NCI-H2171 (cell line): ENCODE data around the gene POLR3B.
"Not testable (repeated sequence)": the region's sequence is repeated elsewhere in the genome, so short reads cannot be mapped to it uniquely, and the experiment has no call there.

ENCODE experiments used
- DNase-seq: peaks from one replicate; lab custom pipeline; 2025; lab: John Stamatoyannopoulos, UW

The POLR3B gene

DNA sequence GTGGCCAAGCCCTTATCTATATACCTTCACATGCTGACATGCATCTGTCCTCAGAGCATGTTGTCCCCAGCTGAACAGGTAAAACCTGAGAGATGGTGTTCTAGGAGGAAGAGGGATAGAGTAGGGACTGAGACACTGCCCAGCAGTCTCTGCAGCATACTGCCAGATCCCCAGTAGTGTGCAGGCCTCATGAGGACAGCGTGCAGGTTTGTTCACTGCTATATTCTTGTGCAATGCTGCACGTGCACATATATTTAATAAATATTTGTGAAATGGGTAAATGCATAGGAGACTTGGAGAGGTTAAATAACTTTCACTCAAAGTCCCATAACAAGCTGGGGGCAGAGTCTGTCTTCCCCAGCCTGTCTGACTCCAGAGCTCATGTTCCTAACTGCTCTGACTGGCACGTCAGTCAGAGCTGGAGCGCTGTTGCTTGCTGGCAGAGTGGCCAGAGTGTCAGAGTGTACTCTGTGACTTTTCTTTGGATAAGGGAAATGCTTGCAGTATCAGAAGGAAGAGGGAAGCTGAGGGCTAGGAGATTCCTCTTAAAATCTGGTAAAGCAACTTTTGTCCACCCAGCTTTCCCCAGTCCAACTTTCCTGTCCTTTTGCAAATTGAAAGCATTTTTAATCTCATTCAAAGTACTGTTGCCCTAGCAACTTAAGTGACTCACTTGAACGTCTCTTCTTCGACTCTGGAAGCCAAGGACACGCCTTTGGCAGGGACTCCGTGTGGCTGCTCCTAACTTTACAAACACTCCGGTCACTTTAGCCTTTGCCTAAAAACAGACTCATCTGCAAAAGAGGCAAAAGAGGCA lies 14.9 kb upstream of the POLR3B start:
- DNase-seq = no peak

DNA sequence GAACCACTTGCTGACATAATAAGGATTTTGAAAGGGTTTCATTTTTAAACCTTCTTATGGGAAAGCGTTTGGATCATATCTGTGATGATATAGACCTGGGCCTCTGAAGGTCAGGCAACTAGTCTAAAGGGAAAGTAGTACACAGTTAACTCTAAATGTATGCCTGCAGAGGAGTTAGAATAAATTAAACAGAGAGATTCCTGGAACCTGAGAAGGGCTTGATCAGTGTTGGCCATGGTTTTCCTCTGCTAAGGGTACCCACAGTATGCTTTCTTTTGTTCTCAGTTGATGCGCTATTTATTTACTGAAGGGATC lies 14.4 kb upstream of the POLR3B start:
- no peak for DNase-seq

DNA sequence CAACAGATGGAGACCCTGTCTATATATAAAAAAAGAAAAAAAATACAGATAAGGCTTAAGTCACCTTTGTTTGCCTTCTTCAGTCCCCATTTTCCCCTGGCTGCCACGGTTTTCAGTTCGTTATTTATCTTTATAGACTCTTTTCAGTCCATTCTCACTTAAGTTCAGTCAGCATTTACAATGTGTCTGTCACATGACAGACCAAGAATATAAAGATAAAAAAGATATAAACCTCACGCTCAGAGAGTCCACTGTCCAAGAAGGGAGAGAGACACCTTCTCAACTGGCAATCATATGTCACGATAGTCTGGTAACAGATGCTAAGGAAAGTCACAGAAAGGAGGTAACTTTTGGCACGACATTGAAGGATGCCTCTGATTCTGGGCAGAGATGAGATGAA lies 13.4 kb upstream of the POLR3B start:
- DNase-seq = no peak

DNA sequence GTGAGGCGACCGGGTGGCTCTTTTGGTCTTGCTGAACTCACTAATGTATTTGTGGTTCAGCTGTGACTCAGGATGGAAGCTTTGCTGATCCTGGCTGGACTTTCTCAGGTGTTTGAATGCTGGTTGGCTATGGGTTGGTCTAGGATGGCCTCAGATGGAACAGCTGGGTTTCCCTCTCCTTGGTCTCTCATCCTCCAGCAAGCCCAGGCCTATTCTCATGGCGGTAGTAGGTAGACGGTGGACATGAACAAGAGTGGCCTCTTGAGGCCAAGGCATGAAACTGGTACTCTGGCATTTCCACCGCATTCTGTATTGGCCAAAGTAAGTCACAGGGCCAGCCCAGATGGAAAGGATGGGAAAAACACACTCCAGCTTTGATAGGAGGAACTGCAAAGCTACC lies 11.8 kb upstream of the POLR3B start:
- DNase-seq = no peak

DNA sequence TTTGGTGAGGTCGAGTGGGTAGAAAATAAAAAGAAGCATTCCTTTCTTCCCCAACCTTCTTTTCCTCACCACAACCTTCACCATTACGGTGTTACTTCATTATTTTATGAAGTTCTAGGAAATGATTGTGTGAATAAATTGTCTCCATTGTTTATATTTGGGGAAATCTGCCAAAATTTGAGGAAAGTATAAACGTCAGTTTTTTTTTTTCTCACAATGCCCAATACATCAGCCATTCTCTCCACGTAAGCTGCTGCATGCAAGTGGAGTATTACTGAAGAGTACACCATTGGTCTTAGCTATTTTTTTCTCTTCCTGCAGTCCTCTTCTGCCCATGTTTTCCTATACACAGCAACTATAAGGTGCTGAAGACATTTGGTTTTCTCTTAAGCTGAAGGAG lies 9.1 kb upstream of the POLR3B start:
- no peak for DNase-seq

DNA sequence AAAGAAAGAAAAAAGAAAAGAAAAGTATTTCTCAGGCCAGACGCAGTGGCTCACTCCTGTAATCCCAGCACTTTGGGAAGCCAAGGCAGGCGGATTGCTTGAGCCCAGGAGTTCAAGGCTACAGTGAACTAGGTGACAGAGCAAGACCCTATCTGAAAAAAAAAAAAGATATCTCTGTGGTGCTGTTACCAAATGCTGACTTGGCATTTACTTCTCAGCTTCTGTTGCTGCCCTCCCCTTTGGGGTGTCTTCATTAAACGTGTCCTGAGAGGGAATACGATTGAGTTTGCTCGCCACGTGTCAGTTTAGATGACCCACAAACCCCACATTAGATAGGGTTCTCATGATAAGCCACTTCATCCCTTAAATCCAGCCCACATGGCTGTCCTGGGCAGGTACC lies 4.4 kb upstream of the POLR3B start:
- DNase-seq = no peak

DNA sequence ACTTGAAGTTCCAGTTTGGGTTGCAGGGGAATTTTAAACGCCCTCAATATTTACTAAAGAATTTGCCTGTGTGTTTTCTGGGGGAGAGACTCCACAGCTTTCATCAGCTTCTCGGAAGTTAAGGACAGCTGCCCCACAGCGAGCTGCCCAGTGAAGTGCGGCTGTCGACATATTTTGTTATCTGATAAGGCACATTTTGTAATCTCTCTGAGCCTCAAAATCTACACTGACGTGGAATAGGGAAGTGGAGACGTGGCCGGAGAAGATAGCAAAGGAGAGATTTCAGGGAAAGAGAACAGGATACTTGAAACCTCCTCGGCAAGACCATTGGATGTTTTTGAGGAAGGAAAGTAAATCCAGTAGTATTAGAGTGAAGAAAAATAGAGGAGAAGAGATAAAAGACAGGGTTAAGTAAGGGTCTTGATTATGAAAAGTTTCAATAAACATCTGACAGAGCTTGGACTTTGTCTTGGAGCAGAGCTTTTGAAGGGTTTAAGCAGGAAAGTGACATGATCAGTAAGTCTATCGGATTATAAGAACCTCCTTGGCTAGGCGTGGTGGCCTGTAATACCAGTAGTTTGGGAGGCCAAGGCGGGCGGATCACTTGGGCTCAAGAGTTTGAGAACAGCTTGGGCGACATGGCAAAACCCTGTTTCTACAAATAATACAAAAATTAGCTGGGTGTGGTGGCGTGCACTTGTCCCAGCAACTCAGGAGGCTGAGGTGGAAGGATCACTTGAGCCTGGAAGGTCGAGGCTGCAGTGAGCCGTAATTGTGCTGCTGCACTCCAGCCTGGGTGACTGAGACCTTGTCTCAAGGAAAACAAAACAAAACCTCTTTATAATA lies 1.1 kb downstream of the POLR3B start:
- DNase-seq = no peak

DNA sequence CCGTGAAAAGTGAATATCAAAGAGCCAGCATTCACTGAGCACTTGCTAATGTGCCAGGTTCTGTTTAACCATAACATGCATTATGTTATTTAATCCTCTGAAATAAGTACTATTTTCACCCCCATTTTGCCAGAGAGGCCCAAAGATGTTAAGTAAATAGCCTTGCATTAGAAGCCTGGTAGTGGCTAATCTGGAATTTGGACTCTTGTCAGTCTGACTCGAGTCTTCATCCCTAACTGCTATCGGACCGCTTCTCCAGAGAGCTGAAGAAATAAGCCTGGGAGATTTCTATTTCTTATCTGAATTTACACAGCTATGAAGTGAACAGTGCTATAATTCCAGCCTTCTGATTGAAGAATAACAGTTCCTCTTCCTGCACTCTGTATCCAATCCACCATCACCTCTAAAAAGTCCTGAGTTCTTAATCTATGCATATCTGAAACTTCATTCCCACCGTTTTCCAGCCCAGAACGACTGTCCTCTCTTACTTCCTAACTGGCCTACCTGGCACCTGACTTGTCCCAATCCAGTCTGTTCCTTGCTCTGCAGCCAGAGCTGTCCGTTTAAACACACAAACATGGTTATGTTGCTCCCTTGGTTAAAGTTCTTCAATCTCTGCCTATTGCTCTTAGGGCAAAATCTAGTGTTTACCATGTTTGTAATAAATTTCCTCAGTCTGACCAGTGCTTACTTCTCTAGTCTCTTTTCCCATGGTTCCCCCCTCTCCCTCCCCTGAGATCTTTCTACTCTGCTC lies 2.3 kb downstream of the POLR3B start:
- no peak for DNase-seq

DNA sequence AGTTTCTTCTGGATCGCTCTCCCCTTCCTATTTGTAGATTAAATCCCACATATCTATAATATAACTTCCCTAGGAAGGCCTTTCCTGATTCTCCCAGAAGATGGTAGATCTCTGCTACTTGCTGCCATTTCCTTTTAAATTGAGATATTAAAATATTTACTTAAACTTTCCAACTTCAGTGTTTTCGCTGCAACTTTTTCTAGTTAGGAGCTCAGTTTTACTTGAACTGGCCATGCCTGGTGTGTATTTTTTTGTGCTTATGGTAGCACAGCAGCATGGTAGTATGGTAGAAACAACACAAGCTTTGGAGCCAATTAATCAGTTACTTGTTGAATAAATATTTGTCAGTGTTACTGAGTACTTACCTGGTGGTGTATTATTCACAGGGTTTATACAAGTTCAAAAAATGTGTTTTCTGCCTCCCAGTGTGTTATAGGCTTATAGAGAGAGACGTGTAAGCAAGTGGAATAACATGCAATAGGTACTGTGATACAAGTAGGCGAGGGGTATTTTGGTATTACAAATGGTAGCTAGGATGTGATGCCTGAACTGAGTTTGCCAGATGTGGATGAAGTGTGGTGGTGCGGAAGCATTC lies 2.9 kb downstream of the POLR3B start:
- DNase-seq = no peak

DNA sequence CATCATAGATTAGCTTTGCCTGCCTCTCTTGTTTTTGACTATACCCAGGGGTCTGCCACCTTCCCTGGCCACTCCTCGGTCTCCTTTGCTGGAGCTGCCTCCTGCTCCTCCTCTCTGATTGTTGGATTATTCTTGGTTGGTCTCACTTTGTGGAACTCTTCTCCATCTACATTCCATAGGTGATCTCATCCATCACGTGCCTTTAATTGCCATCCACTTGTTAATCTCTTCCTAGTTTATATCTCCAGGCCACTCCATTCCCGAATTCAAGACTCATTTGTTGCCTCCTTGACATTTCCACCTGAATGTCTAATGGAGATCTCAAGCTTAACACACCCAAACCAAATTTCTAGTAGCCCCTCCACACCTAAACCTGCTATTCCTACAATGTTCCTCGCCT lies 5.4 kb downstream of the POLR3B start:
- no peak for DNase-seq

DNA sequence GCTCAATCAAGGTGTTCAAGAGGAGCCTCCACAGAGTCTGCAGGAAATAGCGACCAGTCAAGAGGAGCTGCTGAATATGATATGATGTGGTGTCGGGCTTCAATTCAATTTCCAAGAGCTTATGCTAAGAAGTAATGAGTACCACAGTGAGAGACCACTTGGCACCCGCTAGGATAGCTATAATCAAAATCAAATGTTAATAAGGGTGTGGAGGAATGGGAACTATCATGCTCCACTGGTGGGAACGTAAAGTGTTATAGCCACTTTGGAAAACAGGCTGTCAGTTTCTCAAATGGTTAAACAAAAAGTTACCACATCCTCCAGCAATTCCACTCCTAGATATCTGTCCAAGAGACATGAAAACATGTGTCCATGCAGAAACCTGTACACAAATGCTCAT lies 6.7 kb downstream of the POLR3B start:
- no peak for DNase-seq

DNA sequence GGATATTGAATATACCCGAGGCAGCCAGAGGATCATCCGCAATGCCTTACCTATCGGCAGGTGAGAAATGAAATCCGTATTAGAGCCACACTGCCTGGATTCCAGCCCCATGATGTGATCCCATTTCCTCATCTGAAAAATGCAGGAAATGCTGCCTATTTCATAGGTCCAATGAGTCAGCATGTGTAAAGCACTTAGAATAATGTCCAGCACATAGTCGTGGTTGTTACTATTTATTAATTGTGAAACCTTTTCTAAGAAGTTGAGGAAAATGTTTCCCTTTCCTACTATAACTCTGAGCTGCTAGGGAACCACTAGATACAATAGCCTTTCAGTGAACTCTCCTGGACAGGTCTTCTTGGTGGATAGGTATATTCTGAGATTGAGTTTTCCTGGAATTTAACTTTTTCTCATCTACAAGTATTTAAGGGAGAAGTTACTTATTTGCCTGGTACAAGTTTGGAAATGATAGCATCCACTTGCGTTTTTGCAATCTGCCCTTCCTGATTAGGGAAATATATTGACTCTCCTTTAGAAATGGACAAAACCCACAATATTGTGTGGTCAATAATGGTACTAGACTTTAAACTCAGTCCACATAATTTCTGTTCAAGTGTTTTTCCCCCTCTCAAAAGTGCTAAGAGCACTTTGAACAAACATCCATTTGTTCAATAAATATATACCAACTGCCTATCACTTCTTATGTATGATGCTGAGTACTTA lies 12.2 kb downstream of the POLR3B start:
- no peak for DNase-seq

DNA sequence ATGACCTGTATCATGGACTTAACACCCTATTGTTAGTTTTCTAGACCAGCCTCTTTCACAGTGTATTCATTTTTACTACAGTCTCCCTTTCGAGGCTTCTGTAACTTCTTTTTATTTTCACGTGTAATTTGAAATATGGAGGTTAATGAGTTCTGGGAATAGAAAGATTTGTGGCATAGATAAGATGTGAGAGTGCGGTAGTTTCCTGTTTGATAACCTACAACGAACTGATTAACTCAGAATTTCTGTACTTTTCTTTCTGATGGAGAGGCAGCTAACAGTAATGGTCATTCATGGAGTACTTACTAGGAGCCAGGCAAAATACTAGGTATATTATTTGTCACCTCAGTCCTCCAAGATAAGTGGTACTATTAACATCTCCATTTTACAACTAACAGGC lies 21.2 kb downstream of the POLR3B start:
- no peak for DNase-seq

DNA sequence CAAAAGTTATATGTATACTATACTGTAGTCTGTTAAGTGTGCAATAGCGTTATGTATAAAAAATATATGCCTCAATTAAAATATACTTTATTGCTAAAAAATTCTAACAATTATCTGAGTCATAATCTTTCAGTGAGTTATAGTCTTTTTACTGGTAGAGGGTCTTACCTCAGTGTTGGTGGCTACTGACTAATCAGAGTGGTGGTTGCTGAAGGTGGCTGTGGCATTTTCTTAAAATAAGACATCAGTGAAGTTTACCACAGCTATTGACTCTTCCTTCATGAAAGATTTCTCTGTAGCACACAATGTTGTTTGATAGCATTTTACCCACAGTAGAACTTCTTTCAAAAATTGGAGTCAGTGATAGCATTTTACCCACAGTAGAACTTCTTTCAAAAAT lies 23.4 kb downstream of the POLR3B start:
- DNase-seq = no peak

DNA sequence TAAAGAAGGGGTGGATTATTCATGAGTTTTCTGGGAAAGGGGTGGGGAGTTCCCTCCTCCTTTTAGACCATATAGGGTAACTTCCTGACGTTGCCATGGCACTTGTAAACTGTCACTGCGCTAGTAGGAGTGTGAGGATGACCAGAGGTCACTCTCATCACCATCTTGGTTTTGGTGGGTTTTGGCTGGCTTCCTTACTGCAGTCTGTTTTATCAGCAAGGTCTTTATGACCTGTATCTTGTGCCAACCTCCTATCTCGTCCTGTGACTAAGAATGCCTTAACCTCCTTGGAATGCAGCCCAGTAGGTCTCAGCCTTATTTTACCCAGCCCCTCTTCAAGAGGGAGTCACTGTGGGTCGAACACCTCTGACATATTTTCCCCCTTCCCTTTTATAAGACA lies 24.3 kb downstream of the POLR3B start:
- not testable (repeated sequence) for DNase-seq

DNA sequence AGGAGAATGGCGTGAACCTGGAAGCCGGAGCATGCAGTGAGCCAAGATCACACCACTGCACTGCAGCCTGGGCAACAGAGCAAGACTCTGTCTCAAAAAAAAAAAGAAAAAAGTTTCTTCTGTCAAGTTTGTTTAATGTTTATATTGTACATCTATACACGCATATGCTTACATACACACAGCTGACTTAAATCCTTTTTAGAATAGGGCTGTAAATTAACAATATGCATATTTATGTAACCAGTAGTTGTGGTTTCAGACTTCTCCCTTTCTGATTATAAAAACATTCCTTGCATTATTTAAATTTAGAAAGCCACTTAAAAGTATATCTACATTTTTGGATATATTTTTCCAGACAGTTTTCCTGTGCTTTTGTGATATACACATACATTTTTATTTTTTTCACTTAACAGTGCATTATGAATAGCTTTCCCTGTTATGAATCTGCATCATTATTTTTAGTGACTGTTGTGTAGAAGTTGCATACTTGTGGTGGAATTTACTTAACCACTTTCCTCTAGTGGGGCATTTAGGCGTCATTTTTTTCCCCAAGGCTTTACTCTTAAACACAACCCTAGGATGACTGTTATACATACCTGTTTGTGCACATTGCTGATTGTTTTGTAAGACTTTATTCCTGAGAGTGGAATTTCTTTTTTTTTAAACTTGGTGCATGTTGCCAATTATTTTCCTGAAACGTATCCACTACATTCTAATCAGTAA lies 29.4 kb downstream of the POLR3B start:
- DNase-seq = no peak

DNA sequence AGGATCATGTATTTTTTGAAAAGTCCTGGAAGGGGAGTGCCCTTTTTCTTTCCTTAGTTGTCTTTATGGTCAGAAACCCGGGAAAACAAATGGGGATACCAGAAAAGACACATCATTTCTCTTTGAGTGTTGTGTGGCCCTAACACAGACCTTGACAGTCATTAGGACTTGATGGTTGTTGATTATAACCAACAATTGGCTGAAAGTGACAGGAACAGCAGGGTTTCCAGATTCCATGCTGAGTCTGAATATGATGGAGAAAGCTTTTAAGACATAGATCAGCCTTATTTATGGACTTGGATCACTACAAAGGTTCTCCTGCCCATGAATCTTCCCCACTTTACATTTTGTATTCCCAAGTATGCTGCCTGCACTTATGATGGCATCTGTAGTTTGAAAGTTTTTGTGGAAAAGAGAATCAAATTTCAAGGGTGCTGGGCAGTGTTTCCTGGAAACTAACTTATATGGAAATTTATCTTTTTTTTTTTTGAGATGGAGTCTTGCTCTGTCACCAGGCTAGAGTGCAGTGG lies 30.4 kb downstream of the POLR3B start:
- no peak for DNase-seq

DNA sequence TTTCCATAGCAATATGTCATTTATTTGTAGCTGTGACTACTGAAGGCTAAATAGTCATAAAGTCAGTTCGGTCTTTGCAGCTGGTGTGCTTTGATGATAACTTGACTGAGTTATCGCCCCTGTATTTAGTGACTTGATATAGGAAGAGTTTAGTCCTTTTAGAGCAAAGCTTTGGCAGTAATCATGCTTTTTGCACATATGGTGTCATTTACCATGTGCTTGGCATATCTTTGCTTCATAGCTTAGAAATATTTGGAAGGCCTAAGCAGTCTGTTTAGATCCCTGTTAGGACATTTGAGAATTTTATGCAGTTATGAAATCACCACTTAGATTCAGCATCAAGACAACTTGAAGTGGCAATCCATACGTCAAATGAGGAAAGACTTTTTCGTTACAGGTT lies 31.6 kb downstream of the POLR3B start:
- no peak for DNase-seq

DNA sequence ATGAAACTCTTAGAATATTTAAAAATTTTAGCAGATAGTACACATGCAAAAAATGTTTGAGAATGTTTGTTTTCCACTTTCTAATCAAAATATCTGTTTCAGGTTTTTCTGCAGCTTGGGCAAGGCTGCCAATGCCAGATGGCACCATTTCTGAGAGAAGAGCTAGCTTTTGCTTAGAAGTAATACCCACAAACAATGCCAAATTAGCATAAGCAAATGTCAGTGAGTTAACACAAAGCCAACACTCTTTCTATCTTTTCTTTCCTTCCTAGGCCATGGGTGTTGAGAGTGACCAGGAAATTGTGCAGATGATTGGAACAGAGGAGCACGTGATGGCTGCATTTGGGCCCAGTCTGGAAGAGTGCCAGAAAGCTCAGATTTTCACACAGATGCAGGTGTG lies 35.2 kb downstream of the POLR3B start:
- no peak for DNase-seq

DNA sequence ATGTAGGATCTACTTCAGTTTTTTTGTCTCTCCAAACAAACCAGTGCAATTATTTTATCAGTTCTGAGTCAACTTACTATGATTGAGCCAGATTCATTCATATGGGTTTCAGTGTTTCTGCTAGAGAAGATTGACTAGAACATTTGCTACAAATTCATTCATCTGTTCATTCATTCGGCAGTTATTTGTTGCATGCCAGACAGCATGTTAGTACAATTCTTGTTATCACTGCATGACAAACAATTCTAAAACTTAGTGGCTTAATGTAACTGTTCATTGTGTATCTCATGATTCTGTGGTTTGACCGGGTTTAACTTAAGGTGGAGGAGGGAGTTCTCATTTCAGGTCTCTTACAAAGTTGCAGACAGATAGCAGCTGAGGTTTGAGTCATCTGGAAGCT lies 52.3 kb downstream of the POLR3B start:
- DNase-seq = no peak

DNA sequence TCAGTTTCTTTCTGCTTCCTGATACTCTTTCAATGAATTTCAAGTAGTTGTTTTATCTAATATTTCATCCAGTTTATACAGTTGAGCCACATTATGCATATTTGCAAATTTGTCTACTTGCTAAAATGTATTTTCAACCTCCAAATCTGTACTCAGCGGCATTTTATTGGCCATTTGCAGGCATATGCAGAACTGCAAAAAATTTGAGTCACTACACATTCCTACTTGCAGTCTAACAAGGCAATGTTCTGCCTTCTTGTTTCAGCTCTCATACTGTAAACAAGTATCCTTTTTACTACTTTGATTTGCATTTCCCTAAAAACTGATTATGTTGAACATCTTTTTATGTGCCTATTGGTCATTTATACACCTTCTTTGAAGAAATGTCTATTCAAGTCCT lies 55.0 kb downstream of the POLR3B start:
- no peak for DNase-seq
